Ecto neural progenitor cell (in vitro differentiated cells): ENCODE results near the gene HAP1.

Experiments
- DNase-seq: peaks from one replicate; pipeline ENCODE4 v3.0.0-alpha.2; 2018; ENCODE audit warnings: low spot score

Gene HAP1

GRCh38 chr17:41762841-41763240 lies 28.4 kb upstream of the HAP1 start:
- no peak for DNase-seq

GRCh38 chr17:41762391-41762790 lies 27.9 kb upstream of the HAP1 start:
- DNase-seq: no peak

GRCh38 chr17:41760878-41761277 lies 26.4 kb upstream of the HAP1 start:
- no peak for DNase-seq

GRCh38 chr17:41758601-41759000 lies 24.2 kb upstream of the HAP1 start:
- no peak for DNase-seq

GRCh38 chr17:41754066-41754465 lies 19.6 kb upstream of the HAP1 start:
- no peak for DNase-seq

GRCh38 chr17:41751288-41751687 lies 16.8 kb upstream of the HAP1 start:
- DNase-seq: no peak

- DNase-seq: no peak
These were observed 16.4 kb upstream of the HAP1 start for GRCh38 chr17:41750862-41751261.

GRCh38 chr17:41748275-41748674 lies 13.8 kb upstream of the HAP1 start:
- DNase-seq: no peak

- no peak for DNase-seq
These were observed 7.3 kb upstream of the HAP1 start for GRCh38 chr17:41741709-41742108.

GRCh38 chr17:41740506-41740905 lies 6.1 kb upstream of the HAP1 start:
- no peak for DNase-seq

GRCh38 chr17:41739661-41740352 lies 5.4 kb upstream of the HAP1 start:
- no peak for DNase-seq

GRCh38 chr17:41738801-41739112 lies 4.3 kb upstream of the HAP1 start:
- no peak for DNase-seq

- peak; percentile 96 for DNase-seq
These were observed 3.8 kb upstream of the HAP1 start for GRCh38 chr17:41738077-41738800.

GRCh38 chr17:41737680-41738023 lies 3.2 kb upstream of the HAP1 start:
- DNase-seq: no peak

GRCh38 chr17:41736983-41737679 lies 2.7 kb upstream of the HAP1 start:
- no peak for DNase-seq

GRCh38 chr17:41735744-41736143 lies 1.3 kb upstream of the HAP1 start:
- no peak for DNase-seq

GRCh38 chr17:41734949-41735313 lies 488 bp upstream of the HAP1 start:
- DNase-seq: no peak

GRCh38 chr17:41733348-41734138 lies 900 bp downstream of the HAP1 start:
- no peak for DNase-seq

GRCh38 chr17:41731836-41732235 lies 2.6 kb downstream of the HAP1 start:
- DNase-seq: no peak

GRCh38 chr17:41730479-41730878 lies 4.0 kb downstream of the HAP1 start:
- DNase-seq: no peak

GRCh38 chr17:41728056-41728455 lies 6.4 kb downstream of the HAP1 start:
- DNase-seq: no peak

- DNase-seq: no peak
These were observed 9.3 kb downstream of the HAP1 start for GRCh38 chr17:41725134-41725533.
